Stimulated activated CD8-positive, alpha-beta memory T cell treated with anti-CD3 and anti-CD28 coated beads, Interleukin-7, amount 100 ng/mL, for 24 hours (primary cell): ENCODE data around the gene NFYA.

Source experiments
- DNase-seq: peaks from one replicate; pipeline ENCODE4 v3.0.0-alpha.2; 2020; ENCODE audit warnings: low read depth

Gene NFYA

DNA sequence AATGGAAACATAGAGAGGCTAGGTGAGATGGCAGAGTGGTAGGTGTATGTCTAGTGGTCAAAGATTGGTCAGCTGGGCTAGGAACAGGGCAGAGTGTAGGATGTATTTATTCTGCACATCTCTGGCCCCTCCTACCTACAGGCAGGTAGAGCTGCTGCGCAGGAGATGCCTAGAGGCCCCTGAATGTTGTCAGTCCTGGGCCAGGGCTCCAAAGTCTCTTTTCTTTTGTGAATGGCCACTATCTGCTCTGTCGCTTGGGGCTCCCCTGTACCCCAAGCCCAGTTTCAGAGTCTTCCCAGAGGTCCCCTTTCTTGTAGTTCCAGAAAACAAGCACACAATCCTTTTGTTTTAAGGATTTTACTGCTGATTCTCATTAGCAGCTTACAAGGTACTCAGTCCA, 25.5 kb upstream of the NFYA start:
- no peak for DNase-seq

DNA sequence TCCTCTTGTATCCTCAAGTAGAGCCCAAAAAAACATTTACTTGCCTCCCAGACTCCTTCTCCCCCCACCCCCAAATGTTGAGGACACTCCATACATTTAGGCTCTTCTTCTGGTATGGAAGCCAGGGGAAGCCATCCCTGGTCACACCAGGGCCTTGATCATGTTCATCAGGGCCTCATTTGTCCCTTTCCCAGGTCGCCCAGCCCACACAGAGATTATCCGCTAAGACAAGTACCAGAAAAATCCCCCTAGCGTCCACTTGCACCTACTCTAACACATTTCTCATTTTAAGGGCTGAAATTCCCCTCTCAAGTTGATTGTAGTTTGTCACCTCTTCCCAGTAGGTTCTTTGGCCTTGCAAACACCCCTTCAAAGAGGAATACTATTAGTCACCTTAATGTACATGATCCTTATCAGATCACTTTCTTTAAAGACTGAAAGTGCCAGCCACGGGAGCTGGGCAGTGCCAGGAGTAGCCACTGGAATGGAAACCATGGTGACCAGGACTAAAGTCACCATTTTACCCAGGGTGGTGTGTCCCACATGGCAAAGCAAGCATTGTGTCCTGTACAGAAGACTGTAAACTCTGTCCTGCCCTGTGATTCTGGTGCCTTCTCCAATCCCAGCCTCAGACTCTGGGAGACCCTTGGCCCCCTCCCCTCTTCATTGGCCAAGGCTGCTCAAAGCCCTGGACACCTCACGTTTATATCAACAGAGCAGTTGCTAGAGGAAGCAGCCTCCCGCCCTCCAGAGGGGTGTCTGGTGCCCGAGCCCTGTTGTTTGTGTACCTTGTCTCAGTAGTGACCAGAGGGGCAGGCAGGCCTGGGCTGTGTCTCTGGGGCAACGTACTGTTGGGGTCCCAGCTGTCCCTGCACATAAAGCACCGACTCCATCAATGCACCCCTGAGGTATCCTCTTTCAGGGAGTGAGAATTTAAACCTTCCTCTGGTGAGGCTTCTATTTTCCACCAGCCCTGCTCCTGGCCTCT, 24.7 kb upstream of the NFYA start:
- DNase-seq: no peak

DNA sequence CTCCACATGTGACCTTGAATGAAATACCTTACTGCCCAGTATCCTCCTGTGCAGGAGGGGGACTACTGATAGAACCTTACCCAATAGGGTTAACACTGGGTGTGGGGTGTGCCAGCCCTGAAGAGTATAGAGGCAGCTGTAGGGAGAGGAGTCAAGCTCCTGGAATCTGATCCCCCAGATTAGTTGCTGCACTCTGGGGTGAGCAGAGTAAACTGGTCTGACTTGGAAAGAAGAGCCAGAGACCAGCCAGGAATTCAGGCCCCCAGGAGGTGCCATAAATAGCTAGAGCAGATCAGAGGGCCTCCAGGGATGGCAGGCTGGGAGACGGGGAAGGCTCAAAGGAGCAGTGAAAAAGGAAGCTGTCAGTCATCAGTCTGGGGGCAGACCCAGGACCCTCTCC, 23.3 kb upstream of the NFYA start:
- no peak for DNase-seq

DNA sequence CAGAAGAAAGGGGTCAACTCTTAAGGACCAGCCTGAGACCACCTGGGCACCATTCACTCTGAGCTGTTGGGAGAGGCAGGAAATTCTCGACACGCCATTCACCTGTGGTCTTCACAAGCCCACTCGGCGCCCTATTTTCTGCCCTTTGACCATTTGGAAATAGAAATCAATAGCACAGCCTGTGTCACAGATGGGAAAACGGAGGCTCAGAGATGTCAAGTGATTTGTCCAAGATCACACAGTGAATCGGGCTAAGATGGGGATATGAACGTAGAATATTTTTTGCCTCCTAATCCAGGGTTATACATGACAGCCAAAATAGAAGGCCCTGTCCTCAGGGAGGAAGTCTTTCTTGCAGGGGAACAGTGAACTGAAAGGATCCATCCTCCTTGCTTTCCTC, 22.8 kb upstream of the NFYA start:
- no peak for DNase-seq

DNA sequence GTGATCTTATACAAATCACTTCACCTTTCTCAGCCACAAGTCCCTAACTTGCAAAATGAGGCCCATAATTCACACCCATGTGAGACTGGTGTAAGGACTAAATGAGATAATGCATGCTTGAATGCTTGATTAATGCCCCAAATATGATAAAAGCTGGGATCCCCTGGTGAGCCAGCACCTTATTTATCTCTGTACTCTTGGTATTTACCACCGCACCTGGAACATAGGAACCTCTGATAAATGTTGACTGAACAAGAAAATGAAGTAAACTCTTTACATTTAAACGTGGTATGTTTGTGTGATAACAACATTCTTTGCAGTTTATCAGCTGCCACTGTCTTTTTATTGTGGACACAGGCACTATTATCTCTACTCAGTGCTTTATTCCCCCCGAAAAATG, 22.2 kb upstream of the NFYA start:
- no peak for DNase-seq

DNA sequence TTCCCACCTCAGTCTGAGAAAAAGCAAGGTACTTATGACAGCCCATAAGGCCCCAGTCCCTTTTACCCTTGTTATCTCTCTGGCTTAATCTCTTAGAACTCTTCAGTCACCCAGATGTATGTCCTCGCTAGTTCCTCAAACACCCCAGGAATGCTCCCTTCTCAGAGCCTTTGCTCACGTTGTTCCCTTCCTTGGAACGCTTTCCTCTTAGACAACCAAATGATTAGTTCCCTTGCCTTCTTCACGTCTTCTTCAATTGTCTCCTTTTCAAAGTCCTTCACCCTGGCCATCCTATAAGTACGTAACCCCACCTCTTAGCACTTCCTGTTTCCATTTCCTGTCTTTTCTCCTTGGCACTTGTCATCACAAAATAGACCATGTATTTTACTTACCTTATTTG, 20.9 kb upstream of the NFYA start:
- DNase-seq: no peak

DNA sequence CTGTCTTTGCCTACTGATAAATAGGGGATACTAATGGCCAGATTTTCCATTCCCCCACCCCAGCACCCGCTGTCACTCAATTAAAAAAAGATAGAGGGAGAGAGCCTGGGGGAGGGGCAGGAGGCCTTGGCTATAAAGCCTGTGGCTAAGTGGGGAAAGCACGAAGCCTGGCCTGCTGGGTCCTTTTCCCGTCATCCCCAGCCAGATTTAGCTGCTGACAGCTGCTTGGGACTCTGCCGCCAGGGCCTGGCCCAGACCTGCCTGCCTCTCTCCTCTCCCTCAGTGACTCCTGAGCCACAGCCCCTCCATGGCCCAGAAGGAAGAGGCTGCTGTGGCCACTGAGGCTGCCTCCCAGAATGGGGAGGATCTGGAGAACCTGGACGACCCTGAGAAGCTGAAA, 19.7 kb upstream of the NFYA start, which contains the start of gene APOBEC2:
Gene APOBEC2 (plus strand): TSS at position 162 of the 400 bp plus-strand sequence. CDS start 146 bp downstream, at position 308.
- DNase-seq: no peak

DNA sequence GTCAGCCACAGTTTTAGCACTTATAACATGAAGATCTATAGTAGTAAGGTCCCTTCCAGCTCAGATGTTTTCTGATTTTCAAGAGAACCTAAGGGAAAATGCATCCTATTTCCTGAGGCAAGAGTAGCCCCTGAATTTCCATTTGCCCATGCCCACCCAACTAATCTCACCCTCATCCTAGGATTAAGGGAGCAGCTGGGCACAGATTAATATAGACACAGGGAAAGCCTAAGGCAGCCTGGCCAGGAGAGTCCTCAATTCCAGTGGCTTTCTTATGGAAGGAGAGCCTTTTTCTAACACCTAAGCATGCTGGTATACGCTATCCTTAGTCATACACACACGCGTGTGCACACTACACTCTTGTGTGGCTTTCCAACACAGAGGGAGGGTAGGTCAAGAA, 18.3 kb upstream of the NFYA start:
- no peak for DNase-seq

DNA sequence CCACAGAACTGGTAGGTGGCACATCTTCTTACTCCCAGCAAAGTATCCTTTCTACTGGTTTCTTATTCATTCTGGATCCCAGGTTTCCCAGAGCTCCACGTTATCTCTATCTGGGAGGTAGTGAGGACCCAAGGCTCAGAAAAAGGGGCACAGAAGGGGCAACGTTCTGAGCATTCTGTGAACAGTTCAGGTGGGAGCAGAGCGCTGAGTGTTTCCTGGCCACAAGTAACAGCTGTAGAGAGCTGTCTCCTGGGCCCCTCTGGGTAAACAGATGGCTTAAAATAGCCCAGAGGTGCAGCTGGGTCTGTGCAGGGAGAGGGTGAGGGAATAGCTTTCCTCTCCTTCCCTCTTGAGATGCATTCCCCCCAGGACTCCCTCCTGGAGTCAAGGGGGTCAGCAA, 17.6 kb upstream of the NFYA start:
- no peak for DNase-seq

DNA sequence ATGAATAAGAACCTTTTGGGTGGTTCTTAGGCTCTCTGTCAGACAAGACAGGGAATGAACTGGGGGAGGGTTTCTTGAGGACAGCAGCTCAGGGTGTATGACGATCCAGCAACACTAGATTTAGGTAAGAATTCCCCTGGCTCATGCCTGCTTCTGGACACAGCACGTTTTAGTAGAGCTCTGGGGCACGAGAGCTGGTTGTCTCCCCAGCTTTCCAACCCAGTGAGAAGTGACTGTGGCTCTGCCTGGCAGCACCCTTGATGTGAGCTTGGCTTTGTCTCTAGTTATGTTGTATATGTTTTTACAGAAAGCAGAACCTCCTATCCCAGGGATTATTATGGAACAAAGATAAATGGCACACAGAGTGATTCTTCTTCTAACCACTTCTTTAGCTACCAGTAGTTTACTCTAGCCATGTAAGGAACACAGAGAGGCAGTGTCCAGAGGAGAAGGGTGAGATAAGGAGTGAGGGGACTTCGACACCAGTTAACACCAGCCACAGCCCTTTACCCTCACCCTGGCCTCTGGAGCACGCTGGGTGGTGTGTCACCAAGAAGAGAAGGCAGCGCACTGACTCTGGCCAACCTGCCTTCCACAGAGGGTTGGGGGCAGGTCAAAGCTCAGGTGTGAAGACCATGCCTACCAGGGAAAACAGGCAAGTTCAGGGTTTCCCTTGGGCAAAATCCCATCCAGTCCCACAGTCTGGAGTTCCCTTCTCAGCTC, 15.8 kb upstream of the NFYA start:
- no peak for DNase-seq

DNA sequence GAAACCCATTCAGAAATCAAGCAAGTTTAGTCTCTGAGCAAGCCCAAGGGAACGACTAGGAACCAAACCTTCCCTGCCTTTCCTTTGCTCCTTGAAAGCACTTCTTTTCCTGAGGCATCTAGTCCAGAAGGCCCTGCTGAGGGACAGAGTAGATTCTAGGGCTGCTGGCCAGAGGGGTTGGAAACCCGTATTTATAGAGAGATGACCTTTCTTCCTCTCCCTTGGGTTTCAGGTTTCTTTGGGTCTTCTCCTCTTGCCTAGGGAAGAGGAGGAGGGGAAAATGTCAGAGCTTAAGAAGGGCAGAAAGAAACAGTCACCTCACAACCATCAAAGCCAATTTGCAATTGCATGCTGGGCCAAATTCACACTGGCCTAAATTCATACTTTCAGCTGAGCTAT, 14.0 kb upstream of the NFYA start:
- no peak for DNase-seq

DNA sequence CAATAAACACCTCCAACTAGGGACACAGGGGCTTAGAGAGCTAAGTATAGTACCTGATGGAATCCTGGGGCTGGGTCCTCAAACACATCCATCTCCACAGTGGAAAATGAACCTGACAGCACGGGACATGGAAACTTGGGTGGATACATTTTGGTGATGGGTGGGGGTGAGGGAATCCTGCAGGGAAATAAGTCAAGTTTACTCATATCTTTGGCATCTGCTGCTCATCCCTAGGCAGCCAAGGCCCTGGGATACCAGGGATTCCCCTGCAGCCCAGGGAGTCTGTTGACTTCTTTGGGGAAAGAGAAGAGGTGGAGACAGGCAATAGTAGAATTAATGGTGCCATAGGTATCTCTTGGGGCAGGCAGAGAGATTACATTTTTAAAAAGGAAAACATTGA, 13.2 kb upstream of the NFYA start:
- no peak for DNase-seq

DNA sequence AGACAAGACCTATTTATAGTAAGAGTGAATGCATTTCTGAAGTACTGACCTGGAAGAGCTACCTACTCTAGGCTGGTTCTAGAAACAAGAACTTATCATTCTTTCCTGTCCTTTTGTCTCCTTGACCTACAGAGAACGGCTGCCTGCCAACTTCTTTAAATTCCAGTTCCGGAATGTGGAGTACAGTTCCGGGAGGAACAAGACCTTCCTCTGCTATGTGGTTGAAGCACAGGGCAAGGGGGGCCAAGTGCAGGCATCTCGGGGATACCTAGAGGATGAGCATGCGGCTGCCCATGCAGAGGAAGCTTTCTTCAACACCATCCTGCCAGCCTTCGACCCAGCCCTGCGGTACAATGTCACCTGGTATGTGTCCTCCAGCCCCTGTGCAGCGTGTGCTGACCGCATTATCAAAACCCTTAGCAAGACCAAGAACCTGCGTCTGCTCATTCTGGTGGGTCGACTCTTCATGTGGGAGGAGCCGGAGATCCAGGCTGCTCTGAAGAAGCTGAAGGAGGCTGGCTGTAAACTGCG, 11.5 kb upstream of the NFYA start:
- DNase-seq: no peak

DNA sequence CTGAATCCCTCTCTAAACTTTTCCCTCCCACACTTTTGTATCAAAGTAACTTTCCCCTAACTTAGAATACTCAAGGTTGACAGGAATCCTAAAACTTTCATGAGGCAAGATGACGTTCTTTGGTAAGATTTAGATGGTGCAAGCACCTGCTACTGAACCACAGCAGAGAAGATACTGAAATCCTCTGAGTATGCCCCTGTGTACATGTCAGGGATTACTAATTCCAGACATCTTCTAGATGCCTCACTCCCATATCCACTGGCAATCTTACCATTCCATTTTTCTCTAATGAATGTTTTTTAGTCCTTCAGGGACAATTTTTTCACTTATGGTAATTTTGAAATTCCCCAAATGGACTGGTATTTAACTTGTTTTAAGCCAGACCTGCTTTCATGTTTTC, 10.7 kb upstream of the NFYA start:
- no peak for DNase-seq

DNA sequence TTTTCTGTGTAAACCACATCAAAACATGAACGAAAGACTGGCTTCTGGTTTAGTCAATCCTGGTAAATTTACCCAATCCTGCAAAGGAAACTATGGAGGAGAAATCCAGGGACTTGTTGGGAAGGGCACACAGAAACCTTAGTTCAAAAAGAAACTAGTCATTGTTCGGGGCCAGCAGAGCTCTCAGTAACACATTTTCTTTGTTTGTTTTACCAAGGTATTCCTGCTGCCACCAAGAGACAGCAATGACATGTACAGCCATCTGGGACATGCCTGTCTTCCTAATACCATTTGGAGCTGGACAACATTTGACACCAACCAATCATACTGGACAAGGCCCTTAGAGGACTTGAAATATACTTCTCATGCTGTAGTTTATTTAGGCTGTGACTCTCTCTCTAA, 8.9 kb upstream of the NFYA start:
- no peak for DNase-seq

DNA sequence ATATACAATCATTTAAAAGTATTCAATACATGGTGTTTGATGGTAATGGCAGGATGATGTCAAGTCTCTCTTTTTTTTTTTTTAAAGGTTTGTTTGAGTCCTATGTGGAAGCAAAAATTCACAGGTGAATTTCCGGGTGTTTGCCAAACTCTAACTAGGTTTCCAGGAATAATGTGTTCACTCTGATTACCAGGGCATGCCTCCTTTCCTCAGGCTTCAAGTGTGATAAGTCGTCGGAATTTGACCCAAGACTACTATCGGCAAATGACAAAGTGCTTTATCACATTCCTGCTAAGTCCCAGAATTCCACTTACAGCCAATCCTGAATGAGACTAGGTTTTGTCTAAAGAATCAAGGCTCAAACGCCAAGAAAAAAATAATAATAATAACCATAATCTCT, 7.9 kb upstream of the NFYA start:
- DNase-seq: no peak

DNA sequence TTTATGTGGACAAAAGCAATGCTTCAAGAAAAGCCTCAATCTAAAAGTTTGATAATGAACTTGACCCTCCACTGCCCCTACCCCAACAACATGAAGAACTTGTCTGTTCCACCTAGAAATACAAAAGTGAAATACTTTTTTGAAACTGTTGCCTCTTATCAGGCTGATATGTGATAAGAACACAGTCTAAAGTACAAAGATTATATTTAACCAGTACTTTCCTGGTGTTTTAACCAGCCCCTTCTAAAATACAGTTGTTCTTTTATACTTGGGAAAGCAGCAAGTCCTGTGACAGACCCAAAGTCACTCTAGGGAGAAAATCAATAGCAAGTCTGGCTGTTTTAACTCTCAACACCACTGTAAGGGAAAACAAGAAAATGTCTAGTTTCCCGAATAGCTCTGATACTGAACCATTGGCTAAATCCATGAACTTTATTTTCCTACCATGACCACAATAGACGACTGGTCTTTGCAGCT, 7.2 kb upstream of the NFYA start:
- DNase-seq: no peak

DNA sequence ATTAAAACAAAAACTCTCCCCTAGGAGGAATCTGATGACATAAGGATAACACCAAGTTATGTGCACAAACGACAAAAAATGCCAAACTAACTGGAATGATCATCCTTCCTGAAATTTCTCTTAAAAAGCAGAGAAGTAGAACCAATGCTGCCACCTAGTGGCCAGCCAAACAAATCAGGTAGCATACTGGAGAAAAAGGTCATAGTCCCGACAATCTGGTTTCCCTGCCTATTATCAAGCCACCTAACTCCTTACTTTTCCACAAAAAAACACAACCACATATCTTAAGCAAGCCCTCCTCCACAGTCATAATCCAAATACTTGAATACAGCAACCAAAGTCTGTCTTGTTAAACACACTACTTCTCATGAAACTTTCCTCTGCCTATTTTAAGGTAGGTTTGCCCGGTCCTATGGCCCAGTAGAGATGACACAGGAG, 5.9 kb upstream of the NFYA start:
- peak; percentile 31 for DNase-seq

DNA sequence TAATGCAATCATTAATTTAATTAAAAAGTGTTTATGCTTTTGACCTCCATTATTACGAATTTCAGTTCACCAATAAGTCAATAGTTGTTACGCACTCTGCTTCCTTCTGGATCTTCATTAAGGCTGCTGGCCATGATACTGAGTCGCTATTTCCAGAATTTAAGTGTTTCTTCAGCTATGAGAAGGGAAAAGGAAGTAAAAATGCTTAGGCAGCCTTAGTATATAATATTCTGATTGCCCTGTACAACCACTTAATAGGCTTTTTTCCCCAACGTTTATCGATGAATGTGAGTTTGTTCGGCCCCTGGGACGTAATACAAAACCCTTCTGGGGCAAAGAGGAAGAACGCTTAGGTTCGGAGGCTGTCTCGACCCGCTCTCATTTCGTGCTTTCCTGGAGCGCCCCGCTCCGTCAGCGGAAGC, 1.3 kb upstream of the NFYA start:
- DNase-seq: no peak

DNA sequence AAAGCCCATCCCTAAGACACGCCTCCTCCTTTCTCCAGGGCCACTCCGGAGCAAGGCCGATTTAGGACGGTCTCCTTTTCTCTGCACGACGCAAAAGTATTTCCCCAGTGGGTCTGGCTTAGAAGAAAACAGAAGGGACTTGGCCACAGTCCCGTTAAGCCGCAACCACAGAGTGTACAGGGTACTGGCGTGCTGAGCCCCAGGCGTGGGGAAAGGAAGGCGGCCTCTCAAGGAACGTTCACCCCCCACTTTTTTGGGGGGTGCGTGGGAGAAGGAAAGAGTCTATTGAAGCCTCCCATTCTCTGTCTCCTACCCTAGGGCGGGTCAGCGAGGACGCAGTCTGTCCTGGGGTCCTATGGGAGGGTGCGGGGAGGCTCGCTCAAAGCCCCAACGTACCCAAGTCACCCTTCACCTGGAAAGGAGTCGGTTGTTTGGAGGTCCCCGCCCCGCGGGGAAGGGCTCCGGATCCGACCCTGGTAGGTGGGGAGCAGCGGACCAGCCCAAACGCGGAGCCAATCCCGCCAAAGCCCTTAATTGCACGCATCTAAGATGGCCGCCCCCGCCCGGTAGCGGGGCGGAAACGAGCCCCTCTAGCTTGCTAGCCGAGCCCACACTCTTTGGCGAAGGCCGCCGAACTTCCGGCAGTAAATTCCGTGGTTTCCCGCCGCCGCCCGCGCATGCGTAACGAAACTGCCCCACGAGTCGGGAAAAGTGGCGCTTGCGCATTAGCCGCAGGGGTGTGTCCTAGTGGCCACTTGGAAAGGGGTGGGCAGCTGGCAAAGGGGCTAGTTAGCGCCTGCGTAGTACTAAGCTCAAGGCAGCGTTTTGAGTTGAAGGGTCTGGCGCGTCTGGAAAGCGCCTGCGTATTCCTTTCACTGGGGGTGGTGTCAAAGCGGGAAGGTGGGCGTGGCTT, 595 bp upstream of the NFYA start, which contains the start of gene OARD1:
Gene OARD1 (minus strand): TSS at position 434 of the 913 bp plus-strand sequence. CDS start 722 bp downstream, outside the sequence.
- DNase-seq: peak; percentile 100

DNA sequence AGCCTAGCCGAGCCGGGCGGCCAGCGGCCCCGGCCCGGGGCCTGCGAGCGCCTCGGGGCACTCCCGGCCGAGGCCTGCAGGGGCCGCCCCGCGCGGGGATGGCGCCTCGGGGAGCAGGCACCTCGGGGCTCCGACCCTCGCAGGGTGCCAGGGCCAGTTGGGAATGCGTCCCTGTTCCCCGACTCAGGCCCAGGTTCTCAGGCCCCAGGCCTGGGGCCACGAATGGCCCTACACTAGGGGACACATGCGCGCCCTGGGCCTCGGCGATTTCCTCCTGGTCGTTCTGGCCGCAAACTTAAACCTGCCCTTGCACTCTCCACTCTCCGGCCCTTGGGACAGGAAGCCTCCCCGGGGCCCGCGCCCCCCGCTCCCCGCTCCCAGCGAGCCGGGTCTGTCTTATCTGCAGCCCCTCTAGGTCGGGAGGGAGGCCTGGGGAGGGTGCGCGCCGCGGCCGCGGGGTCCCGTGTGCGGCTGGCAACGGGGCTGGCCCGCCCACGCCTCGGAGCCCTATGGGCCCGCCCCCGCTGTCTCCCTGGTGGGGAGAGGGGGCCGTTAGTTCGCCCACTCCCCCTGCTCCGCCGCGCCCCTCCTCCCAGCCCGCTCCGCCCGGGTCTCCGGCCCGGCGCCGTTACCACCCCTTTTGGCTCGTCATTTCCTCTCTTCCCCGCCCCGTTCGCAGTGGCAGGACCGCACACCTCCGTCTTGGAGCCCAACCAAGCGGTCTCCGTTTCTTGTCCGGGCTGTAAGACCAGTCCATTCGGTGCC, 611 bp downstream of the NFYA start:
- DNase-seq: peak; percentile 64
